SH-SY5Y (cell line): ENCODE results near the gene INPP4B.

Experiments used
- GATA2 ChIP-seq: IDR thresholded peaks from 2 replicates; pipeline ENCODE4 v1.6.1; 2011; ENCODE audit warnings: mild to moderate bottlenecking, low read depth, low read length
- GATA3 ChIP-seq: IDR thresholded peaks from 2 replicates; pipeline ENCODE4 v1.6.1; 2011; ENCODE audit warnings: low read depth, mild to moderate bottlenecking, low read length, moderate library complexity

INPP4B gene

DNA sequence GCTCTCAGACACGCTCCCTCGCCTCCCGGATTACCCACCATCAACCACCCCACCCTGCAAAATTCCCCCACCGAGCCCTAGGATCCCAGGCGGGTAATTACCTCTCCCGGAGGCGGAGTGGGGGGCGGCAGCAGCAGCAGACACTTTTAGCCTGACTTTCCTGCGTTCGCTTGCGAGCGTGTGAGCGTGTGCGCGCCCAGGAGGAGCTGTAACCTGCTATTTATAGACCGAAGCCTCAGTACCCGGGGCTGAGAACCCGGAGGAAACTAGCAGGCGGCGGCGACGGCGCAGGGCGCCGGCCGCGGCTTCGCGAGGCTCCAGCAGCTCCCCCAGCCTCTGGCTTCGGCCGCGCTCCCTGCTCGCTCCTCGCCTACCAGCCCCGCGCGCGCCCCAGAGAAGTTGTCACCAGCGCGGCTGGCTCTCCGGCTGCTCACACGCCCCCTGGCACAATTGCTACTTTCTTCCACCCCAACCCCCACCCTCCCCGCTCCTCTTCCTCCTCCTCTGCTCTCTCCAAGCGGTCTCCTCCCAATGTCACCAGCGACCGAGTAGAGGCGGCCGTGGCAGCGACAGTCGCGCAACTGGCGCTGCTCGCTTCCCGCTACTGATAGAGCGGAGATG, at the start of gene INPP4B:
INPP4B (minus strand) TSS at position 194 of the 621 bp plus-strand sequence.
- TF ChIP-seq GATA2 (no peak), GATA3 (no peak)

- TF ChIP-seq GATA2, result no peak
- no peak for TF ChIP-seq GATA3
Measured at GRCh38 chr4:142893012-142893411, 46.9 kb upstream of the INPP4B start.

DNA sequence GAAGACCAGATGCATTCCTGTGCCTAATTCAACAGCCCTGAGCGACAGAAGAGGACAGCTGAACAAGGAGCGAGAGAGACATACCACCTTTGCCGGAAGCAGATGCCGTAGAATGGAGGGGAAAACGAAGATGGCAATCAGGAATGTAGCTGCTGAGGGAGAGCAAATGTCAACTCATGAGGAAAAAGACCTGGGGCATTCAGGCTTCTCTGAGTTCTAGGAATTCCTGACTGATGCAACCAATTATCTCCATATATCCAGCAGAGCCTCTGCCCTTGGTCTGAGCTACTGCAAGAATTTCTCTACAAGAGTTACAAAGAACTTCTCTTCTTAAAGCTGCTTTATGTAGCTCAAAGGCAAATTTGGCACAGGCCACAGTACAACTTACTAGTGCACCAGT, 40.5 kb upstream of the INPP4B start:
- TF ChIP-seq GATA3 (no peak), GATA2 (no peak)

DNA sequence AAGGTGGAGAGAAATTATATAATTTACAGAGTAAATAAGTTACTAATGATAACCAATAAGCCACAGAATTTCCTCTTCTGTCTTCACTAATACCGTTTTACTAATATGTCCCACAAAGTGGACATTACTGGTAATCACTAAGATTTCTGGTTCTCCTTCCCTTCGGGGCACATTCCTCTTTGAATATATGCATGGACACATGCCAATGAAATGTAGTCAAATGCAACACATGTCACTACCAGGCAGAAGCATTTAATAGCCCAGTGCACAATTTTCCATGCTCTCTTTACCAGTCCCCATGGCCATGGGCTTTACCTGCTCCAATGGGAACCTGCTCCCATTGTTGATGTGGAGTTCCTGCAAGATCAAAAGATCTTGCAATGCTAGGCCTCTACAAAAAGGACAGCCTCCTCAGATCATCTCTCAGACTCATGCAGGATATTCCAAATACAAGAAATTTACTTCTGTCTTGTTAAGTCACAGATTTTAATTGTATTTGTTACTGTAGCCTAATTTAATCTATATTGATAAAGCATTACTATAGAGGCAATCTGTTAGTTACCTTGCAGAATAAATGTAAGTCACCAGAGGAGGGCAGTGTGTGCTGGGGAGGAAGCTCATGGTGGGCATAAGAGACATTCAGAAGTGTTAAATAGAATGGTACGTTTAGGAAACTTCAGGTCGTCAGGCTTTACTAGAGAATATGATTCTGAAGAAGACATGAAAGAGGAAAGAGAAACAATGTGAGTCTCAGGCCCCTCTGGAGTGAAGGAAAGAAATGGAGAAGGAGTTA, 37.1 kb upstream of the INPP4B start:
- TF ChIP-seq GATA3, result no peak
- TF ChIP-seq GATA2, result no peak

GRCh38 chr4:142882159-142882558, 36.1 kb upstream of the INPP4B start:
- TF ChIP-seq GATA3 (no peak), GATA2 (no peak)

DNA sequence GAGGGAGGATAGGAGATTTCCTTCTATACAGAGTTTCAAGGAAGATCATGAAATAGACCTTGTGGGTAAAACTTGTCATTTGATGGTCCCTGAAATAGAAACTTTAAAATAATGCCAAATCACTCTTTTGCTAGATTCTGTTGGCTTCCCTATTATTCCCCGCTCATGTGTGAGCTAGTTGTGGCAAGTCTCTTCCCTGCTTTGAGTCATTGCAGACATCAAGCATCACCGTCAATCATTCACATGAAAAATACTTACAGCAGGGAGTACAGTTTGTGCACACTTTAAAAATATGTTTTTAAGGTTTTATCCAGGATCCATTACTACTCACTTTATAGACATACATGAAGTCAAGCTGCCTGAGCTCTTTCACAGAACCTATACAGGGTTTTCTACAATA, 35.2 kb upstream of the INPP4B start:
- TF ChIP-seq GATA3 (no peak), GATA2 (no peak)

DNA sequence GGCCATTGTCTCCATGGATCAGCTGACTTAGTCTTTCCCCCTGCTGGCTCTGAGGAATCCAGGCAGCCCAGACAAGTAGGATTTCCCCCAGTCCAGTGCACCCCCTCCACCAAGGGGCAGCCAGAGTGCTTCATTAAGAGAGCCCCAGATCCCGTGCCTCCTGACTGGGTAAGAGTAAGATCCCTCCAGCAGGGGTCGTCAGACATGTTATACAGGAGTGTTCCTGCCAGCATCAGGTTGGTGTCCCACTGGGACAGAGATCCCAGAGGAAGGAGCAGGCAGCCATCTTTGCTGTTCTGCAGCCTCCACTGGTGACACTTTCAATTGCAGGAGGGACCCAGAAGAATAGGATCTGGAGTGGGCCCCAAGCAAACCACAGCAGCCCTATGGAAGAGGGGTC, 29.0 kb upstream of the INPP4B start:
- TF ChIP-seq GATA2 (no peak), GATA3 (no peak)

GRCh38 chr4:142874684-142875083, 28.6 kb upstream of the INPP4B start:
- TF ChIP-seq GATA2, result no peak
- no peak for TF ChIP-seq GATA3

GRCh38 chr4:142866685-142867084, 20.6 kb upstream of the INPP4B start:
- TF ChIP-seq GATA2, result no peak
- TF ChIP-seq GATA3, result no peak

DNA sequence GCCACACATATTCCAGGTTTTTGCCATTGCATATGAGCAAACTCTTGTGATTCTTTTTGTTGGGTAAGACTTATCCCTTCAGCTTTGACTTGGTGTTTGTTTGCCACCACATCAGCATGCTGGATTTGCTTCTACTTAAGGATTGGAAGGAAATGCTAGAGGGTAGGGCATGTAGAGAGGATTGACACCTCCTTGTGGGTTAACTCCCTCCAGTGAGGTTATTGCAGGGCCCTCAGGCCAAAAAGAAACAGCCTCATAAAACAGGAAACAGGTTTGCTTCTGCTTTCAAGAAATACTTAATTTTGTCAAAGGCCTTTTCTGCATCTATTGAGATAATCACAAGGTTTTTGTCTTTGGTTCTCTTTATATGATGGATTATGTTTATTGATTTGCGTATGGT, 15.2 kb upstream of the INPP4B start:
- no peak for TF ChIP-seq GATA2
- TF ChIP-seq GATA3, result no peak

GRCh38 chr4:142858965-142859364, 12.9 kb upstream of the INPP4B start:
- no peak for TF ChIP-seq GATA2
- no peak for TF ChIP-seq GATA3

- TF ChIP-seq GATA3 (no peak), GATA2 (no peak)
Measured at GRCh38 chr4:142858446-142858845, 12.3 kb upstream of the INPP4B start.

- TF ChIP-seq GATA2 (no peak), GATA3 (no peak)
Measured at GRCh38 chr4:142856576-142856975, 10.5 kb upstream of the INPP4B start.

- TF ChIP-seq GATA3 (no peak), GATA2 (no peak)
Measured at GRCh38 chr4:142850478-142850877, 4.4 kb upstream of the INPP4B start.
